ENCODE results near the gene PIGQ.

The PIGQ gene

DNA sequence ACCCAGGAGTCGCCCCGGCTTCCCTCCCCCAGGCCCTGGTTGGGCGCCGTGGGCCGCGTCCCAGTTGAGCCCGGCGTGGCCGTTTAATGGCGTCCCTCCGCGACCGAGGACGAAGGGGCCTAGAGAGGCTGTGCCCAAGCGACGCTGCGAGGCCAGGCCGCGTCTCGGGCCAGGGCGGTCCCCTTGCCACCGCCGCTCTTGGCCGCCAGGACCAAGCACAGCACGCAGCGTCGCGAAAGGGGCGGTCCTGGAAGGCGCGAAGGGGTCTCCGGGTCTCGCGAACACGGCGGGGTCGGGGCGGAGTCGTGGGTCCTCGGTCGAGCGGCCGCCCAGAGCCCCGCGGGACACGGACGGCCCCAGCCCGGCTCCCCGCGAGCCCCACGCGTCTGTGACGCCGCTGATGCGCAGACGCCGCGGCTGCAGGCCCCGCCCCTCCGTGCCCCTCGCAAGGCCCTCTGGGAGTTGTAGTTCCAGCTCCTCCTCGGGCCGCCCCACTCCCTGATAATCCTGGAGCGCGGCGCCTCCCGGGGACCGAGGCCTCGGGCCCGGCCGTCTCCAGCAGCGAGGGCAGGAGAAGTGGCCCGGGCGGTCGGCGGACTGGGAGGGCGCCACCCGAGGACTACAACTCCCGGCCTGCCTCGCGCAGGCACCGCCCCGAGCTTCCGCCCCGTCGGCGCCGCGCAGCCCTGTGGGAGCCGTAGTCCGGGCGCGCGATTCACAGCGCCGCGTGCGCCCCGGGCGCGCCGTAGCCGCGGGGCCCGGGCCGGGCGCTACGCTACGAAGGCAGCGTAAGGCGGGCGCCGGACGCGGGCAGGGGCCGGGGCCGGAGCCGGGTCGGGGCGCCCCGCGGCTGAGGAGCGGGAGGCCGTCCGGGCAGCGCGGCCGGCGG lies 42.5 kb upstream of the PIGQ start, which contains the start of gene CAPN15:
Gene CAPN15, plus strand, starts transcription at position 698 of the 889 bp plus-strand sequence. CDS start 19,127 bp downstream, outside the sequence.
- peaks cover 45% of the 10 kb centered on the region for H3K4me1 ChIP-seq (ENCODE audit: control insufficient read depth, insufficient read depth, low read length)

DNA sequence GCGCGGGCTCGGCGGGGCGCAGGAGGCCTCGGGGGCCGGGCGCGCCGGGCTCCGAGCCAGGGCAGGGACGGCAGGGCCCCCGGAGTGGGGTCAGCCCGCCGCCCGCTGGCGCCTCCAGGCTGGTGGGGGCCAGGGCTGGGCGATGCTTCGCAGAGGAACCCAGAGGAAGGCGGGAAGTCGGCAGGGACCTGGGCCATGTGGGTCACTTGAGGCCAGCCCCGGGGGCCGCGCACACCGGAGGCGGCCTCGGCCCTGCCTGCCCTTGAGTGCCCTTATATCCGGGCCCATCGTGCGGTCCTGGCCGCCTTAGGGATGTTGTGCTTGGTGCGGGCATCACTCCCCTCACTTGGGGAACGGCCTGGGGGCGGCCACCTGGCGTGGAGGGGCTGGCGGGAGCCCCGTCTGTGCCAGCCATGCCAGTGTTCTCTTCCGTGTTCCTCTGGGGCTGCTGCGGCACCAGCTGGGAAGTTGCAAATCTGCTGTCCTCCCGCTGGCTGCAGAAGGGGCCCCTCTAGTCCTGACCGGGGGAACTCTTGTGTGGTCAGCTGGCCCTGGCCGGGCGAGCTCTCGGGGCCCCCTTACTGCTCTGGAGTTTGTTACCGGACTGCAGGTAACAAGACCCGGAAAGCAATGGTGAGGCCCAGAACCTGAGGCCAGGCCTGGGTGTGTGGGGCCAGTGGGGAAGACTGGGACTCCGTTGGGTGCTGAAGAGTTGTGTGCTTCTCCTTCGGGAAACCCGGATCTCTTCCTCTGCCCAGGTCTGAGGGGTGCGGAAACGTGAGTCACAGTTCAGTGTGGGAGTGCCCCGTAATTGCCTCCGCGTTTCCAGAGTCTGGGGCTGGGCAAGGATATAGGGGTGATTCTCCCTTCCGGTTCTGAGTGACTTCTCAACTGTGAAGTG lies 41.4 kb upstream of the PIGQ start:
- H3K4me1 ChIP-seq (ENCODE audit: control insufficient read depth, insufficient read depth, low read length): peaks cover 48% of the 10 kb centered on the region

More for the DNA sequence above, 42.5 kb upstream of the PIGQ start, which contains the start of gene CAPN15:
- no peaks in the 10 kb centered on the region for H3K27me3 ChIP-seq (ENCODE audit: control insufficient read depth, insufficient read depth, low read length)
- H3K9me3 ChIP-seq (ENCODE audit: control insufficient read depth, low read length): no peaks in the 10 kb centered on the region
- peak within 1 kb of the TSS; percentile 68 for H3K4me3 ChIP-seq (ENCODE audit: low read length)
- H3K9ac ChIP-seq (ENCODE audit: low read length): peak within 1 kb of the TSS; percentile 72
- H3K36me3 ChIP-seq (ENCODE audit: control insufficient read depth, insufficient read depth, low read length): no peaks in the 10 kb centered on the region

DNA sequence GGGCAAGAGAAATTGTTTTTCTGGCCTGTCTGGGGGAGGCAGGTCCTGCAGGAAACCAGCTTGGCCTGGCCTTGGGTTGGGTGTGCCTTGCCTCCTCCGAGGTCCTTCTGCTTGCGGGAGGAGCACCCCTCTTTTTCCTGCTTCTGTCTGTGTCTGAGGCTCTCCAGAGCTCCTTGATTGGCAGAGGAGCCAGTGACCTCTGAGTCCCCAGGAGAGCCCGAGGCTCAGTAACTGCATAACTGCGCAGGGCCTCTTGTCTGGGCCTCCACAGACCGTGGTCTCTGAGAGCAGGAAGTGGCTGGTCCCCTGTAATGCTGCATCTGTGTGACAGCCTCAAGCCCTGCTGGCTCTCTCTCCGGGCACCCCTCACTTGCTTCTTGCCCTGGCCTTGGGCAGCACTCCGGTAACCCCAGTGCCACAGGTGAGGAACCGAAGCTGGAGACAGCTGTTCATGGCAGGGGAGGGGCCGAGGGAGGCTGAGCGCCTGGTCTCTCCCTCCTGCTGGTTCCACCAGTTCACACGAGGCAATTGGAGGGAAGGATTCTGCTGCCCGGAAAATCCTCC lies 40.7 kb upstream of the PIGQ start:
- Histone ChIP-seq H3K9ac (ENCODE audit: low read length) (peak overlapping the region; percentile 72), H3K27me3 (ENCODE audit: control insufficient read depth, insufficient read depth, low read length) (no peaks in the 10 kb centered on the region), H3K4me1 (ENCODE audit: control insufficient read depth, insufficient read depth, low read length) (peaks cover 53% of the 10 kb centered on the region), H3K9me3 (ENCODE audit: control insufficient read depth, low read length) (no peaks in the 10 kb centered on the region), H3K4me3 (ENCODE audit: low read length) (peak overlapping the region; percentile 57), H3K36me3 (ENCODE audit: control insufficient read depth, insufficient read depth, low read length) (no peaks in the 10 kb centered on the region)

More for the DNA sequence above, 41.4 kb upstream of the PIGQ start:
- H3K27me3 ChIP-seq (ENCODE audit: control insufficient read depth, insufficient read depth, low read length): no peaks in the 10 kb centered on the region
- peak overlapping the region; percentile 57 for H3K4me3 ChIP-seq (ENCODE audit: low read length)
- no peaks in the 10 kb centered on the region for H3K9me3 ChIP-seq (ENCODE audit: control insufficient read depth, low read length)
- no peaks in the 10 kb centered on the region for H3K36me3 ChIP-seq (ENCODE audit: control insufficient read depth, insufficient read depth, low read length)
- peak overlapping the region; percentile 72 for H3K9ac ChIP-seq (ENCODE audit: low read length)

- no peaks in the 10 kb centered on the region for H3K9me3 ChIP-seq (ENCODE audit: control insufficient read depth, low read length)
- H3K4me1 ChIP-seq (ENCODE audit: control insufficient read depth, insufficient read depth, low read length): peaks cover 59% of the 10 kb centered on the region
- H3K4me3 ChIP-seq (ENCODE audit: low read length): no peak overlapping the region
- H3K9ac ChIP-seq (ENCODE audit: low read length): peak overlapping the region; percentile 72
- no peaks in the 10 kb centered on the region for H3K36me3 ChIP-seq (ENCODE audit: control insufficient read depth, insufficient read depth, low read length)
- no peaks in the 10 kb centered on the region for H3K27me3 ChIP-seq (ENCODE audit: control insufficient read depth, insufficient read depth, low read length)
Measured at GRCh38 chr16:530111-530817, 39.5 kb upstream of the PIGQ start.

DNA sequence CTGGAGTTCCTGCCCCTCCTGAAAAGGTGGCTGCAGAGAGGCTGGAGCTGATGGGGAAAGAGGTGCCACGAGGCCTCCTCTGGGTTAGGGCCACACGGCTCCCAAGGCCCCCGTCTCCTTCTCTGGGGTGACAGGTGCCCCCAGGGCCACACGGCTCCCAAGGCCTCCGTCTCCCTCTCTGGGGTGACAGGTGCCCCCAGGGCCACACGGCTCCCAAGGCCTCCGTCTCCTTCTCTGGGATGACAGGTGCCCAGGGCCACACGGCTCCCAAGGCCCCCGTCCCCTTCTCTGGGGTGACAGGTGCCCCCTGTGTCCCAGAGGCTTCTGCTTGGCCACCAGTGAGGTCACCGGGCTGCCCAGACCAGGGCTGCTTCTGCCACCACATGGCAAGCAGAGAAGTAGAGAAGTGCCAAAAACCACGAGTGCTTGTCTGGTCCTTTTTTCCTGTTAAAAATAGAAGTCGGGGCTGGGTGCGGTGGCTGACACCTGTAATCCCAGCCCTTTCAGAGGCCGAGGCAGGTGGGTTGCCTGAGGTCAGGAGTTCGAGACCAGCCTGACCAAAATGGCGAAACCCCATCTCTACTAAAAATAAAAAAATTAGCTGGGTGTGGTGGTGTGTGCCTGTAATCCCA lies 38.2 kb upstream of the PIGQ start:
- Histone ChIP-seq H3K4me1 (ENCODE audit: control insufficient read depth, insufficient read depth, low read length) (peaks cover 59% of the 10 kb centered on the region), H3K27me3 (ENCODE audit: control insufficient read depth, insufficient read depth, low read length) (no peaks in the 10 kb centered on the region), H3K9ac (ENCODE audit: low read length) (no peak overlapping the region), H3K36me3 (ENCODE audit: control insufficient read depth, insufficient read depth, low read length) (no peaks in the 10 kb centered on the region), H3K9me3 (ENCODE audit: control insufficient read depth, low read length) (no peaks in the 10 kb centered on the region), H3K4me3 (ENCODE audit: low read length) (no peak overlapping the region)

- Histone ChIP-seq H3K27me3 (ENCODE audit: control insufficient read depth, insufficient read depth, low read length) (no peaks in the 10 kb centered on the region), H3K36me3 (ENCODE audit: control insufficient read depth, insufficient read depth, low read length) (no peaks in the 10 kb centered on the region), H3K4me3 (ENCODE audit: low read length) (peak overlapping the region; percentile 50), H3K9me3 (ENCODE audit: control insufficient read depth, low read length) (no peaks in the 10 kb centered on the region), H3K4me1 (ENCODE audit: control insufficient read depth, insufficient read depth, low read length) (peaks cover 66% of the 10 kb centered on the region), H3K9ac (ENCODE audit: low read length) (peak overlapping the region; percentile 65)
Measured at GRCh38 chr16:533391-534123, 36.2 kb upstream of the PIGQ start.

GRCh38 chr16:534135-534534 lies 35.6 kb upstream of the PIGQ start:
- H3K9me3 ChIP-seq (ENCODE audit: control insufficient read depth, low read length): no peaks in the 10 kb centered on the region
- H3K36me3 ChIP-seq (ENCODE audit: control insufficient read depth, insufficient read depth, low read length): peaks cover 2% of the 10 kb centered on the region
- peak overlapping the region; percentile 50 for H3K4me3 ChIP-seq (ENCODE audit: low read length)
- H3K27me3 ChIP-seq (ENCODE audit: control insufficient read depth, insufficient read depth, low read length): no peaks in the 10 kb centered on the region
- H3K9ac ChIP-seq (ENCODE audit: low read length): peak overlapping the region; percentile 65
- peaks cover 61% of the 10 kb centered on the region for H3K4me1 ChIP-seq (ENCODE audit: control insufficient read depth, insufficient read depth, low read length)

GRCh38 chr16:534856-535445 lies 34.8 kb upstream of the PIGQ start:
- Histone ChIP-seq H3K9ac (ENCODE audit: low read length) (peak overlapping the region; percentile 65), H3K36me3 (ENCODE audit: control insufficient read depth, insufficient read depth, low read length) (peaks cover 3% of the 10 kb centered on the region), H3K27me3 (ENCODE audit: control insufficient read depth, insufficient read depth, low read length) (no peaks in the 10 kb centered on the region), H3K4me3 (ENCODE audit: low read length) (no peak overlapping the region), H3K9me3 (ENCODE audit: control insufficient read depth, low read length) (no peaks in the 10 kb centered on the region), H3K4me1 (ENCODE audit: control insufficient read depth, insufficient read depth, low read length) (peaks cover 53% of the 10 kb centered on the region)

DNA sequence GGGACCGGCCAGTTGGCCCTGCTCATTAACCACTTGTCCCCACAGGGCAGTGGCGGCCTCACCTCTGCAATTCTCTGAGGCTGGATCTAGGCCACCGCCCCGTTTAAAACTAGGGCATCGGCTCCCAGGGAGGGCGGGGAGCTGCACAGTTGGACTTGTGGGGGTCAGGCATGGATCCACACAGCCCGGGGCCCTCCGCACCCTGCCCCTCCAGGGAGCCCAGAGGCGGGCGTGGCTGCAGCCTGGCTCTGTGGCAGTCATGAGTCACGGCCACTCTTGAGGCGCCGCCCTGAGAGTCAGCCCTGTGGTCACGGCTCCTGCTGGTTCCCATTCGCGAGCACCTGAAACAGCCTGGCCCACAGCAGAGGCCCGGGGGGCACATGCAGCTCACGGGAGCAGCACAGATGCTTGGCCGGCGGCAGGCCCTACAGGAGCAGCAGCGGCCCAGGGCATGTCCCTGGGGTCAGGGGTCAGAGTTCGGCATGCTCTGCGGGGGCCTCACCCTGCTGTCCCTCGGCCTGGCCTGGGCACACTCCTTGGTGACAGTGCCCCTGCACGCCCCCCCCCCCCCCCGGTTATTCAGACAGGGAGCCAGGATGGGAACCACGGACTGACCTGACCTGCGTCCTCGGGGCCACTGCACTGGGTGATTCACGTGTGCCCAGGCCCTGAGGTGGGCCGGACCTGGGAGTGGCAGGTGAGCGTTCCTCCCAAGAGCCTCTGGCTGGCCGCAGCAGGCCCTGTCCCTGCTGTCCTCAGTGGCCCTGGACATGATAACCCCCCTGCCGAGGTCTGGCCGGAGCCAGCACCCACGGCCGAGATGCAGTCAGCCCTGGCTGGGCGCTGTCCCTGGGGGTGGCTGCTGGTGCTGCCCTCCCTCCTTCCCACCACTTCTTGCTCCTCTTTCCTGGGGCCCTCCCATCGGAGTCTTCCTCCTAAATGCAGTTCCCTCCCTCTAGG lies 34.0 kb upstream of the PIGQ start:
- H3K9ac ChIP-seq (ENCODE audit: low read length): peak overlapping the region; percentile 32
- H3K27me3 ChIP-seq (ENCODE audit: control insufficient read depth, insufficient read depth, low read length): no peaks in the 10 kb centered on the region
- H3K36me3 ChIP-seq (ENCODE audit: control insufficient read depth, insufficient read depth, low read length): peaks cover 3% of the 10 kb centered on the region

More for the DNA sequence above, 34.0 kb upstream of the PIGQ start:
- no peak overlapping the region for H3K4me3 ChIP-seq (ENCODE audit: low read length)
- H3K4me1 ChIP-seq (ENCODE audit: control insufficient read depth, insufficient read depth, low read length): peaks cover 45% of the 10 kb centered on the region
- no peaks in the 10 kb centered on the region for H3K9me3 ChIP-seq (ENCODE audit: control insufficient read depth, low read length)

Data from mucosa of stomach (tissue), 1 donor.